GM12878 (cell line): ENCODE data around the gene NOTCH1. TPM values are rescaled to one million over a fixed set of nuclear protein-coding genes. Genes with fewer than 3 reads are reported as not detected.

ENCODE experiments used
- ASH2L ChIP-seq: fragments of 300-600, 200-600 bp; sonication (generic); IDR thresholded peaks from 2 replicates; pipeline ENCODE4 v1.6.1; 2017; ENCODE audit warnings: low read depth, mild to moderate bottlenecking, borderline replicate concordance
- BCL3 ChIP-seq: IDR thresholded peaks from 2 replicates; pipeline ENCODE4 v1.6.1; 2011; ENCODE audit warnings: borderline replicate concordance, low read depth, mild to moderate bottlenecking, moderate library complexity, low read length; ENCODE audit not compliant: insufficient read depth, poor library complexity, severe bottlenecking
- CHD1 ChIP-seq: IDR thresholded peaks from 2 replicates; pipeline ENCODE4 v1.6.1; 2012; ENCODE audit warnings: low read depth, low read length, improper control_type of control experiment
- EED ChIP-seq: sonication (generic); IDR thresholded peaks from 2 replicates; pipeline ENCODE4 v1.6.1; 2016; ENCODE audit warnings: antibody characterized with exemption, low read depth
- FOS ChIP-seq: IDR thresholded peaks from 3 replicates; pipeline ENCODE4 v1.6.1; 2011; ENCODE audit warnings: borderline replicate concordance; ENCODE audit not compliant: insufficient read length; ENCODE audit errors: extremely low read depth
- GABPA ChIP-seq: IDR thresholded peaks from 2 replicates; pipeline ENCODE4 v1.6.1; 2014; ENCODE audit warnings: antibody characterized with exemption, low read depth, mild to moderate bottlenecking, inconsistent platforms
- HDAC6 ChIP-seq: fragments of 200-600 bp; sonication (generic); IDR thresholded peaks from one replicate; pipeline ENCODE4 v1.8.0; 2017; ENCODE audit warnings: antibody characterized with exemption; ENCODE audit not compliant: unreplicated experiment
- JUND ChIP-seq: IDR thresholded peaks from 2 replicates; pipeline ENCODE4 v1.6.1; 2012; ENCODE audit warnings: low read depth, mild to moderate bottlenecking, low read length, improper control_type of control experiment, moderate library complexity
- LARP7 ChIP-seq: fragments of 450-650 bp; IDR thresholded peaks from 2 replicates; pipeline ENCODE4 v1.6.1; 2017; ENCODE audit warnings: mild to moderate bottlenecking
- MAX ChIP-seq: IDR thresholded peaks from 2 replicates; pipeline ENCODE4 v1.6.1; 2012; ENCODE audit warnings: low read depth, low read length, improper control_type of control experiment
- RAD51 ChIP-seq: fragments of 450-650 bp; IDR thresholded peaks from 2 replicates; pipeline ENCODE4 v1.6.1; 2016; ENCODE audit warnings: moderate library complexity, mild to moderate bottlenecking, inconsistent platforms
- RB1 ChIP-seq: fragments of 450-650 bp; formaldehyde crosslinking; IDR thresholded peaks from 2 replicates; pipeline ENCODE4 v1.6.1; 2017; ENCODE audit warnings: mild to moderate bottlenecking, borderline replicate concordance
- RBBP5 ChIP-seq: fragments of 200-600 bp; sonication (generic); conservative IDR thresholded peaks from 2 replicates; pipeline ENCODE4 v1.6.1; 2016
- RELA ChIP-seq: fragments of 450-650 bp; IDR thresholded peaks from 2 replicates; pipeline ENCODE4 v1.8.0; 2014; ENCODE audit warnings: borderline replicate concordance; ENCODE audit not compliant: partially characterized antibody
- SIN3A ChIP-seq: IDR thresholded peaks from 2 replicates; pipeline ENCODE4 v1.6.1; 2012; ENCODE audit warnings: low read depth, low read length, improper control_type of control experiment
- SRF ChIP-seq, 2 experiments: IDR thresholded peaks; 2 replicates each; pipeline ENCODE4 v1.6.1; 2011; ENCODE audit warnings: low read depth in 2 of 2, low read length in 2 of 2, mild to moderate bottlenecking in 1 of 2, moderate library complexity in 1 of 2
- SUZ12 ChIP-seq: fragments of 200-600 bp; sonication (generic); IDR thresholded peaks from one replicate; pipeline ENCODE4 v1.6.1; 2018; ENCODE audit warnings: antibody characterized with exemption, mild to moderate bottlenecking; ENCODE audit not compliant: unreplicated experiment
- TAF1 ChIP-seq: IDR thresholded peaks from 2 replicates; pipeline ENCODE4 v1.6.1; 2011; ENCODE audit warnings: mild to moderate bottlenecking, low read depth, low read length, borderline replicate concordance
- TBL1XR1 ChIP-seq: IDR thresholded peaks from 2 replicates; pipeline ENCODE4 v1.6.1; 2012; ENCODE audit warnings: low read depth, low read length, improper control_type of control experiment
- ZBTB4 ChIP-seq: fragments of 450-650 bp; formaldehyde crosslinking; IDR thresholded peaks from 2 replicates; pipeline ENCODE4 v1.4.0; 2022; ENCODE audit warnings: mild to moderate bottlenecking, moderate library complexity
- polyA plus RNA-seq, 11 experiments: library from polyadenylated mRNA; depleted of rRNA in 4 of 11; unstranded in 6 of 11; stranded (reverse) in 5 of 11; fragments of >200 nt; fragmentation: Nextera tagmentation in 4 of 11; fragmentation: Illumina TruSeq in 1 of 11; extraction: Ambion mirVana in 4 of 11; extraction: Trizol in 1 of 11; gene quantifications; 1 replicate in 1 of 11; 2 replicates in 10 of 11; pipeline versions ENCODE4 v1.2.1 to v1.2.3, GENCODE V29; 2011 to 2016; ENCODE audit warnings: inconsistent platforms in 2 of 11, missing spikeins in 2 of 11, low read depth in 1 of 11
- total RNA-seq, 4 experiments: library from RNA; depleted of rRNA in 3 of 4; stranded (reverse); fragments of >200 nt in 3 of 4; fragmentation: Illumina TruSeq in 1 of 4; extraction: Trizol in 1 of 4; gene quantifications; 2 replicates each; pipeline versions ENCODE4 v1.2.1 to v1.2.3, GENCODE V29; 2013 to 2021
- TF ChIP-seq, protein P1 (sequence below): fragments of 450-650 bp; IDR thresholded peaks from 2 replicates; pipeline ENCODE4 v1.6.1; 2014; ENCODE audit warnings: mild to moderate bottlenecking
- TF ChIP-seq, protein P2 (sequence below): fragments of 450-650 bp; IDR thresholded peaks from 2 replicates; pipeline ENCODE4 v1.6.1; 2018; ENCODE audit warnings: borderline replicate concordance, mild to moderate bottlenecking; ENCODE audit not compliant: partially characterized antibody

The NOTCH1 gene
- total and polyA plus RNA-seq, 10 of the 15 experiments (the other 5 are each of a cell fraction or from before 2014, with no cell fraction given), result 0.02 to 40.0 (median 3.7) TPM

- TF ChIP-seq, protein P1, sequence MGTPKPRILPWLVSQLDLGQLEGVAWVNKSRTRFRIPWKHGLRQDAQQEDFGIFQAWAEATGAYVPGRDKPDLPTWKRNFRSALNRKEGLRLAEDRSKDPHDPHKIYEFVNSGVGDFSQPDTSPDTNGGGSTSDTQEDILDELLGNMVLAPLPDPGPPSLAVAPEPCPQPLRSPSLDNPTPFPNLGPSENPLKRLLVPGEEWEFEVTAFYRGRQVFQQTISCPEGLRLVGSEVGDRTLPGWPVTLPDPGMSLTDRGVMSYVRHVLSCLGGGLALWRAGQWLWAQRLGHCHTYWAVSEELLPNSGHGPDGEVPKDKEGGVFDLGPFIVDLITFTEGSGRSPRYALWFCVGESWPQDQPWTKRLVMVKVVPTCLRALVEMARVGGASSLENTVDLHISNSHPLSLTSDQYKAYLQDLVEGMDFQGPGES, result no peak
- TF ChIP-seq BCL3 (no peak), TBL1XR1 (peak; percentile 21; the same call in 1 of the 2 replicates), SIN3A (no peak), CHD1 (no peak), ZBTB4 (CRISPR knock-in tag) (no peak), RAD51 (no peak), JUND (no peak), SRF (IDR thresholded peaks at IDR 0.05; ENCODE audit: low read depth in 2 of 2, low read length in 2 of 2) (no peak), HDAC6 (no peak), RBBP5 (no peak), MAX (no peak), TAF1 (no peak), ASH2L (no peak), RELA (no peak), LARP7 (no peak), GABPA (no peak), RB1 (no peak), SUZ12 (no peak), EED (0 out of 2 replicates have a peak, but pooled peaks have one; percentile 44), FOS (no peak)
- TF ChIP-seq, protein P2, sequence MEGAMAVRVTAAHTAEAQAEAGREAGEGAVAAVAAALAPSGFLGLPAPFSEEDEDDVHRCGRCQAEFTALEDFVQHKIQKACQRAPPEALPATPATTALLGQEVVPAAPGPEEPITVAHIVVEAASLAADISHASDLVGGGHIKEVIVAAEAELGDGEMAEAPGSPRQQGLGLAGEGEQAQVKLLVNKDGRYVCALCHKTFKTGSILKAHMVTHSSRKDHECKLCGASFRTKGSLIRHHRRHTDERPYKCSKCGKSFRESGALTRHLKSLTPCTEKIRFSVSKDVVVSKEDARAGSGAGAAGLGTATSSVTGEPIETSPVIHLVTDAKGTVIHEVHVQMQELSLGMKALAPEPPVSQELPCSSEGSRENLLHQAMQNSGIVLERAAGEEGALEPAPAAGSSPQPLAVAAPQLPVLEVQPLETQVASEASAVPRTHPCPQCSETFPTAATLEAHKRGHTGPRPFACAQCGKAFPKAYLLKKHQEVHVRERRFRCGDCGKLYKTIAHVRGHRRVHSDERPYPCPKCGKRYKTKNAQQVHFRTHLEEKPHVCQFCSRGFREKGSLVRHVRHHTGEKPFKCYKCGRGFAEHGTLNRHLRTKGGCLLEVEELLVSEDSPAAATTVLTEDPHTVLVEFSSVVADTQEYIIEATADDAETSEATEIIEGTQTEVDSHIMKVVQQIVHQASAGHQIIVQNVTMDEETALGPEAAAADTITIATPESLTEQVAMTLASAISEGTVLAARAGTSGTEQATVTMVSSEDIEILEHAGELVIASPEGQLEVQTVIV, result no peak
Observed at GRCh38 chr9:136544964-136545691, 720 bp downstream of the NOTCH1 start (continued).
